Testis (tissue), 3 donors: ENCODE data around the gene GRN. TPM values are rescaled to one million over a fixed set of nuclear protein-coding genes. Genes with fewer than 3 reads are reported as not detected.

Experiments
- DNase-seq: peaks from one replicate; pipeline ENCODE4 v3.0.0-alpha.2; 2019
- H3K27ac ChIP-seq, 2 donors: fragments of 200-600 bp; sonication (generic); one replicate each; pipeline ENCODE4 v1.5.1; 2019
- H3K27me3 ChIP-seq: fragments of 200-600 bp; sonication (generic); one replicate; pipeline ENCODE4 v1.5.1; 2019
- H3K36me3 ChIP-seq: fragments of 200-600 bp; sonication (generic); one replicate; pipeline ENCODE4 v1.5.1; 2017; ENCODE audit warnings: low read depth; ENCODE audit errors: missing control alignments
- H3K4me1 ChIP-seq: fragments of 200-600 bp; sonication (generic); one replicate; pipeline ENCODE4 v1.5.1; 2019
- H3K4me3 ChIP-seq, 2 donors: fragments of 200-600 bp; sonication (generic); one replicate each; pipeline ENCODE4 v1.5.1; 2017 to 2019
- H3K9me3 ChIP-seq: fragments of 200-600 bp; sonication (generic); one replicate; pipeline ENCODE4 v1.5.1; 2017
- CTCF ChIP-seq, 3 experiments: fragments of 450-650 bp in 2 of 3; fragments of 200-600 bp in 1 of 3; sonication (generic) in 1 of 3; IDR thresholded peaks; one replicate each; pipeline ENCODE4 v1.5.1; 2016 to 2019; ENCODE audit warnings: antibody characterized with exemption in 3 of 3, mild to moderate bottlenecking in 2 of 3, moderate library complexity in 1 of 3
- POLR2A ChIP-seq: fragments of 450-650 bp; IDR thresholded peaks from one replicate; pipeline ENCODE4 v1.6.1; 2017; ENCODE audit warnings: antibody characterized with exemption, mild to moderate bottlenecking, moderate library complexity
- WGBS, 2 donors: methylation state at CpG; one replicate each; pipeline ENCODE4 v1.1.5; 2018; 5-methylcytosine and 5-hydroxymethylcytosine counted together
- intact Hi-C: fragments of 100-400 bp; cut with DNase I; formaldehyde crosslinking; loops from one replicate; pipeline ENCODE4 v1.15.1; 2023; ENCODE audit warnings: low total_unique reads
- polyA plus RNA-seq: library from polyadenylated mRNA; stranded (reverse); fragments of 350-450 nt; fragmentation: Illumina TruSeq; extraction: RNeasy Lipid Tissue Mini Kit (QIAGEN cat#74804); gene quantifications from one replicate; pipeline ENCODE4 v1.2.3, GENCODE V29; 2014; ENCODE audit warnings: low read depth, low replicate concordance; ENCODE audit not compliant: insufficient read depth
- total RNA-seq, 2 donors: library from RNA; depleted of rRNA; stranded (reverse); fragments of >200 nt; gene quantifications; one replicate each; pipeline ENCODE4 v1.2.3, GENCODE V29; 2016

Gene GRN
- total and polyA plus RNA-seq, 3 donors from 2014 or later, result 161 to 489 (median 263) TPM

- 15 to 50% methylated on average over 6 to 11 of the region's 11 CpGs for WGBS, 2 donors
- Histone ChIP-seq H3K4me1 (no peaks in the 10 kb centered on the region), H3K9me3 (no peaks in the 10 kb centered on the region), H3K4me3 (no peak overlapping the region), H3K27me3 (no peaks in the 10 kb centered on the region), H3K27ac (no peak overlapping the region), H3K36me3 (no peaks in the 10 kb centered on the region)
- no peak for DNase-seq
- TF ChIP-seq CTCF (IDR thresholded peaks at IDR 0.05) (no peak), POLR2A (no peak)
- intact Hi-C loops, result no loop called here
These were observed 30.6 kb upstream of the GRN start for GRCh38 chr17:44314524-44314868.

- Histone ChIP-seq H3K27me3 (no peaks in the 10 kb centered on the region), H3K4me1 (no peaks in the 10 kb centered on the region), H3K36me3 (no peaks in the 10 kb centered on the region), H3K9me3 (no peaks in the 10 kb centered on the region), H3K4me3 (peak overlapping the region; percentile 12 to 40), H3K27ac (no peak overlapping the region)
- no peak for TF ChIP-seq POLR2A
- peak; percentile 63 for DNase-seq
- 5 to 10% methylated on average over 11 to 54 of the region's 81 CpGs for WGBS, 2 donors
- intact Hi-C loops, result no loop called here
These were observed 30.0 kb upstream of the GRN start for GRCh38 chr17:44314869-44315661.

GRCh38 chr17:44315760-44316731 is 29.1 kb upstream of the GRN start:
- peak overlapping the region in 1 of 2 donors; percentile 12 for H3K4me3 ChIP-seq
- no peaks in the 10 kb centered on the region for H3K36me3 ChIP-seq
- intact Hi-C loops, result no loop called here
- H3K27ac ChIP-seq, result no peak overlapping the region
- H3K4me1 ChIP-seq, result no peaks in the 10 kb centered on the region
- H3K9me3 ChIP-seq, result no peaks in the 10 kb centered on the region
- H3K27me3 ChIP-seq, result no peaks in the 10 kb centered on the region
- 22 to 28% methylated on average over 24 to 38 of the region's 38 CpGs for WGBS, 2 donors
- DNase-seq, result no peak
- TF ChIP-seq POLR2A (no peak), CTCF (IDR thresholded peaks at IDR 0.05) (no peak)

- H3K27me3 ChIP-seq, result no peaks in the 10 kb centered on the region
- no peaks in the 10 kb centered on the region for H3K36me3 ChIP-seq
- intact Hi-C loops, result no loop called here
- H3K9me3 ChIP-seq, result no peaks in the 10 kb centered on the region
- WGBS, 2 donors, result 68 to 96% methylated on average over 4 to 6 of the region's 6 CpGs
- no peaks in the 10 kb centered on the region for H3K4me1 ChIP-seq
- H3K27ac ChIP-seq, result no peak overlapping the region
- DNase-seq, result no peak
- TF ChIP-seq POLR2A, result no peak
- no peak overlapping the region for H3K4me3 ChIP-seq
These were observed 27.6 kb upstream of the GRN start for GRCh38 chr17:44317545-44317944.

GRCh38 chr17:44318077-44318892 is 26.8 kb upstream of the GRN start:
- intact Hi-C loops, result no loop called here
- no peak for DNase-seq

More at GRCh38 chr17:44318077-44318892, 26.8 kb upstream of the GRN start:
- whole genome bisulfite sequencing, 2 donors, result 86 to 89% methylated on average over 13 to 15 of the region's 15 CpGs
- no peaks in the 10 kb centered on the region for H3K9me3 ChIP-seq
- H3K27ac ChIP-seq, result no peak overlapping the region
- H3K27me3 ChIP-seq, result no peaks in the 10 kb centered on the region
- no peaks in the 10 kb centered on the region for H3K36me3 ChIP-seq
- H3K4me3 ChIP-seq, result no peak overlapping the region
- no peak for TF ChIP-seq CTCF (IDR thresholded peaks at IDR 0.05)
- TF ChIP-seq POLR2A, result no peak
- H3K4me1 ChIP-seq, result peaks cover 3% of the 10 kb centered on the region
